Stimulated activated CD8-positive, alpha-beta memory T cell treated with anti-CD3 and anti-CD28 coated beads, Interleukin-4, amount 100 ng/mL, for 48 hours (primary cell): ENCODE data around the gene CCDC137.

ENCODE experiments used
- DNase-seq: peaks from one replicate; pipeline ENCODE4 v3.0.0-alpha.2; 2020

Gene CCDC137

DNA sequence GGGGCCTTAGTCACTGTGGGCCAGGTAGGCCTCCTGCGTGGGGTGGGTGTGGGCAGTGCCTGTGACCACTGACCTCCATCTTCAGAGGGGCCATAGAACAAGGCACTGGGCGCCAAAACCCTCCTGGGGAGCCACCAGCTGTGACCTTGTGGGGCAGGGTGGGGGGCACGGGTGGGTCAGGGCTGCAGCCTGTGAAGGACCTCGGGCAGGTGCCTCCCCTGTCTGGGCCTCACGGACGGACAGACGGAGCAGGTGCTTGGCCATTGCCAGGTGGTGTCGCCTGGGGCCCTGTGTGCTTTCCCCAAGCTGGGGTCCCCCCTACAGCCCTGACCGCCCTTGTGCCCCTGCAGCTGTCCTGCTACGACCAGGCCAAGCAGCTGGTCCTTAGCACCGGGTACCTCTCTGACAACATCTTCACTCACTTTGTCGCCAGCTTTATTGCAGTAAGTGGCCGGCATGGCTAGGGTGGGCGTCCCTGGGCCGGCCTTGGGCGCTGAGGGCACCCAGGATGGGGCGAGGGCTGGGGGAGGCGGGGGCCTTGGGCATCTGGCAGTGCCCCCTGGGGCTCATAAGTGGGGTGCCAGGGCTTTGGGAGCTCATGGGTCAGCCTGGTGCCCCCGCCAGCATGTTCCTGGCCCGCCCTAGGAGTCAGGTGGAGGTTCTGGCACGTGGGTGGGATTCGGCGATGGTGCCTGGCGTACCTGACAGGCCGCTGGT lies 50.7 kb downstream of the CCDC137 start:
- no peak for DNase-seq

DNA sequence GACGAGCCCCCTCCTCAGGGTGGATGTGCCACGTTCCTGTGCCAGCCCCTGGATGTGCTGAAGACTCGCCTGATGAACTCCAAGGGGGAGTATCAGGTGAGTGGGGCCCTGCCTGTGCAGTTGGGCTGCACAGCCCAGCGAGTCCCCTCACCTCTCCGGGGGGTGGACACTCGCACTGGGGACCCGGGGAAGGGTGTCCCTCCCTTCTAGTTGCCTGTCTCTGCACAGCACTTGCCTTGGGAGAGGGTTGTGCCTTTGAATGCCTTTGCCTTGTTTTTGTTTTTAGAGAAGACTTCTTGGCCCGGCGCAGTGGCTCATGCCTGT lies 51.2 kb downstream of the CCDC137 start:
- DNase-seq: no peak

DNA sequence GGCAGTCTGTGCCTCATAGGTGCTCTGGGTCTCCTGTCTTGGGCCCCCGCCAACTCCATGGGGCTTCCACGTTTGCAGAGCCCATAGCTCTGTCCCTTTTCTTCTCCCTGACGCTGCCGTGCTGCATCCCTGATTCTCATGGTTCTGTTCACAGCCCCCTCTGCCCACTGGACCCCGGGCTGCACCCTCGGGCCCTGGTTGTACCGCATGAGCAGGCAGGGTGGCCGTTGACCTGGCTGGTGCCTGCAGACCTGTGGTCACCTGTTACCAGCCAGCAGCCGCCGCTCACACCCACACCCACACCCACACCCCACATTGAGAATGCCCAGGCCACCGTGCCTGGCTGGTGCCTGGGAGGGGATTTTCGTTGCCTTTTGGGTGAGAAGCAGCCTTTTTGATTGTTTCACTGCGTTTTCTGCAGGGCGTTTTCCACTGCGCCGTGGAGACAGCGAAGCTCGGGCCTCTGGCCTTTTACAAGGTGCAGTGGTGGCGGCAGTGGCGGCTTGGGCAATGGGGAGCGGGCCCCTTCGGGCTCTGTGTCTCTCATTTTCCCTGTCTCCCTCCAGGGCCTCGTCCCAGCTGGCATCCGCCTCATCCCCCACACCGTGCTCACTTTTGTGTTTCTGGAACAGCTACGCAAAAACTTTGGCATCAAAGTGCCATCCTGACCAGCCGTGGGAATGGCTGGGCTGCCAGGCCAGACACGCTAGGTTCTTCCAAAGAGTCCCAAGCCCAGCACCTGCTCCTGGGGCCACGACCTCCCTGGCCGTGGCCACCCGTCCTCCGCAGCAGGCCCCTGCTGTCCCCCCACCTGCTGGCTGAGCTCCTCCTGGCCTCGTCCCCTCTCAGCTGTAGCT lies 53.1 kb downstream of the CCDC137 start:
- no peak for DNase-seq

DNA sequence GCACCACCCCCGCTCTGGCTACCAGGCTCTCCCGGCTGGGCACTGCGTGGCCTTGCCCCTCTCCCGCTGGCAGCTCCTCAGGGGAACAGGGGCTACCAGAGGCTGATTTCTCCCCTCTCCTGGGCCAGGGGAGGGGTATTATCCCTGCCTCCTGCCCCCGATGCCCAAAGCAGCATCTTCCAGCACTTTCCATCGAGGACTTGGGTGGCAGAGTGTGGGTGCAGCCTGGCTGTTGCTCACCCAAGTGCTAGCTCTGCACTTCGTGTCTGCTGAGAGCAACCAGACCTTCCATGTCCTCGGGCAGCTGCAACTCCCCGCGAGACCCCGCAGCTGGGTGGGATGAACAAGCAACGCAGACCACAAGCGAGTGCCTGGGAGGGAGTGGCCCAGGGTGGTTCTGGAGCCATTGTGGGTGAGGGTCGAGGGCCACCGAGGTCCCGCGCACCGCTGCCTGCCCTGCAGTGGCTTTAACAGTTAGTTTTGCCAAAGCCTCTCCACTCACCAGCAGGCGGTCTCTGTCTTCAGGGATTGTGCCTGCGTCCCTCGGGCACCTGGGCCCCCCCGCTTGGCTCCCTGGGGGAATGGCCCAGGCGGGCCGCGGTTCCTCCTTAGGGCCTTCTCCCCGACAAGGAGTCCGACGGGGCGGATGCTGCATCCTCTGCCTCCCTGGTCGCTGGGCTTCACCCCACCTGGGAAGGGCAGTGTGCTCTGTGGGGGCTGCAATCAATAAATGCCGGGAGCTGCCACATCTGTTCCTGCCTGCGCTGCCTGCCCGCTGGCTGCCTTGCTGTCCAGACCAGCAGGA lies 53.9 kb downstream of the CCDC137 start:
- no peak for DNase-seq

DNA sequence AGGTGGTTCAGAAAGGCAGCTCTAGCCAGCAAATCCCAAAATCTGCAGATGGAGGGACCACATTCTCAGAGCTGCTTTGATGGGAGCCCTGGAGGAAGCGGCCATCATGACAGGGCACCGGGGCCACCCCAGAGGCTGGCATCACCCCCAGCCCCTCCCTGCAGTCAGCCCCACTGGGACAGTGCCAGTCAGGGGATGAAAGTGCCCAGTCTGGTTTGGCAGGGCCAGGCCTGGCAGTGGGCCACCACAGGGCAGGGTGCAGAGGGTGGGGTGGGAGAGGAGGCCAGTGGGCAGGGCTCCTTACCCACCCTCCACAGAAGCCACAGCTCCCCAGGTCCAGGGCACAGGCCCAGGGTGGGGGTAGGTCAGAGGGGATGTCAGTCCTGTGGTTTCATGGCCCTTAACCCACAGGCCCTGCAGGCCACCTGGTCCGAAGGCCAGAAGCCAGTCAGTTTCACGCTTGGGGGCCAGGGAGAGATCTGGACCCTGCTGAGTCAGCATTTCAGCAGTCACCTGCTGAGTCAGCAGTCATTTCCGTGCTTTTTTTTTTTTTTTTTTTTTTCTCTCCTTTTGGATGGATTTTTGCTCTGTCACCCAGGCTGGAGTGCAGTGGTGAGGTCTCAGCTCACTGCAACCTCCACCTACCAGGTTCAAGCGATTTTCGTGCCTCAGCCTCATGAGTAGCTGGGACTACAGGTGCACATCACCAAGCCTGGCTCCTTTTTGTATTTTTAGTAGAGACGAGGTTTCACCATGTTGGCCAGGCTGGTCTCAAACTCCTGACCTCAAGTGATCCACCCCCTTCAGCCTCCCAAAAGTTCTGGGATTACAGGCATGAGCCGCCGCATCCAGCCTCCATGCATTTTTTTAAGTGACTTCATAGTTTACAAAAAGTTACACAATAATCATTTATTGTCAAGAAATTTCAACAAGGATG lies 55.9 kb downstream of the CCDC137 start:
- DNase-seq: no peak
